HepG2 (cell line): Measurements from ENCODE around the gene SLC1A4. TPM values are rescaled to one million over a fixed set of nuclear protein-coding genes. Genes with fewer than 3 reads are reported as not detected.

Experiments
- AHR ChIP-seq: IDR thresholded peaks from 2 replicates; pipeline ENCODE4 v1.6.1; 2018; ENCODE audit warnings: missing genetic modification reagents, missing compliant biosample characterization
- ARNT2 ChIP-seq: sonication (generic); formaldehyde crosslinking; IDR thresholded peaks from 2 replicates; pipeline ENCODE4 v1.8.0; 2022; ENCODE audit warnings: mild to moderate bottlenecking, low read depth, missing genetic modification reagents, moderate library complexity
- BATF2 ChIP-seq: sonication (generic); formaldehyde crosslinking; IDR thresholded peaks from 2 replicates; pipeline ENCODE4 v1.8.0; 2022; ENCODE audit warnings: mild to moderate bottlenecking, missing genetic modification reagents, moderate library complexity
- FOXC1 ChIP-seq: sonication (generic); formaldehyde crosslinking; IDR thresholded peaks from 2 replicates; pipeline ENCODE4 v1.8.0; 2022; ENCODE audit warnings: mild to moderate bottlenecking, missing genetic modification reagents, borderline replicate concordance
- GATAD2A ChIP-seq: IDR thresholded peaks from 2 replicates; pipeline ENCODE4 v1.6.1; 2016
- HOMEZ ChIP-seq: IDR thresholded peaks from 2 replicates; pipeline ENCODE4 v1.6.1; 2016; ENCODE audit warnings: low read depth
- KMT2A ChIP-seq: sonication (generic); formaldehyde crosslinking; IDR thresholded peaks from 2 replicates; pipeline ENCODE4 v1.4.0; 2020; ENCODE audit warnings: missing genetic modification reagents
- MED1 ChIP-seq: sonication (generic); formaldehyde crosslinking; IDR thresholded peaks from 2 replicates; pipeline ENCODE4 v1.4.0; 2020; ENCODE audit warnings: missing genetic modification reagents
- SNAI1 ChIP-seq: sonication (generic); formaldehyde crosslinking; IDR thresholded peaks from 2 replicates; pipeline ENCODE4 v1.5.0; 2020; ENCODE audit warnings: mild to moderate bottlenecking, missing genetic modification reagents, borderline replicate concordance
- SNAPC2 ChIP-seq: sonication (generic); formaldehyde crosslinking; IDR thresholded peaks from 2 replicates; pipeline ENCODE4 v1.8.1; 2022; ENCODE audit warnings: mild to moderate bottlenecking, missing genetic modification reagents
- TOPORS ChIP-seq: sonication (generic); formaldehyde crosslinking; IDR thresholded peaks from 2 replicates; pipeline ENCODE4 v1.8.0; 2023; ENCODE audit warnings: mild to moderate bottlenecking, missing genetic modification reagents
- ZNF724P ChIP-seq: sonication (generic); formaldehyde crosslinking; IDR thresholded peaks from 2 replicates; pipeline ENCODE4 v1.8.0; 2022; ENCODE audit warnings: missing genetic modification reagents, borderline replicate concordance
- ZNF75D ChIP-seq: sonication (generic); formaldehyde crosslinking; IDR thresholded peaks from 2 replicates; pipeline ENCODE4 v1.8.1; 2023; ENCODE audit warnings: missing genetic modification reagents, mild to moderate bottlenecking, borderline replicate concordance
- ZNF772 ChIP-seq: sonication (generic); formaldehyde crosslinking; IDR thresholded peaks from 2 replicates; pipeline ENCODE4 v1.5.0; 2020; ENCODE audit warnings: mild to moderate bottlenecking, missing genetic modification reagents
- ZNF883 ChIP-seq: sonication (generic); formaldehyde crosslinking; IDR thresholded peaks from 2 replicates; pipeline ENCODE4 v1.5.1; 2020; ENCODE audit warnings: mild to moderate bottlenecking, missing genetic modification reagents; ENCODE audit errors: not compliant biosample characterization
- ZZZ3 ChIP-seq: sonication (generic); formaldehyde crosslinking; IDR thresholded peaks from 2 replicates; pipeline ENCODE4 v1.4.0; 2020; ENCODE audit warnings: missing genetic modification reagents, mild to moderate bottlenecking, borderline replicate concordance
- polyA plus RNA-seq, 8 experiments: library from polyadenylated mRNA; depleted of rRNA in 3 of 8; stranded (reverse) in 7 of 8; unstranded in 1 of 8; fragments of >200 nt; fragmentation: Illumina TruSeq in 4 of 8; extraction: Trizol in 4 of 8; gene quantifications; 2 replicates each; pipeline versions ENCODE4 v1.2.1 to v1.2.3, GENCODE V29; 2011 to 2016; ENCODE audit warnings: low read depth in 4 of 8, missing spikeins in 1 of 8, mixed read lengths in 1 of 8; ENCODE audit not compliant: insufficient read depth in 1 of 8
- total RNA-seq, 5 experiments: library from RNA; depleted of rRNA; stranded (reverse); fragments of >200 nt; fragmentation: Illumina TruSeq; extraction: Trizol; gene quantifications; 2 replicates each; pipeline ENCODE4 v1.2.3, GENCODE V29; 2016; ENCODE audit warnings: low read depth in 1 of 5
- TF ChIP-seq, protein P1 (sequence below): sonication (generic); formaldehyde crosslinking; IDR thresholded peaks from 2 replicates; pipeline ENCODE4 v1.5.0; 2020; ENCODE audit warnings: missing genetic modification reagents, mild to moderate bottlenecking, borderline replicate concordance
- TF ChIP-seq, protein P2 (sequence below): sonication (generic); formaldehyde crosslinking; IDR thresholded peaks from 2 replicates; pipeline ENCODE4 v1.5.1; 2020; ENCODE audit warnings: mild to moderate bottlenecking, missing genetic modification reagents, borderline replicate concordance

SLC1A4 gene
- total and polyA plus RNA-seq, 2 of the 13 experiments (the other 11 are each of a cell fraction or from before 2014, with no cell fraction given), result 21.0 to 39.6 TPM

DNA sequence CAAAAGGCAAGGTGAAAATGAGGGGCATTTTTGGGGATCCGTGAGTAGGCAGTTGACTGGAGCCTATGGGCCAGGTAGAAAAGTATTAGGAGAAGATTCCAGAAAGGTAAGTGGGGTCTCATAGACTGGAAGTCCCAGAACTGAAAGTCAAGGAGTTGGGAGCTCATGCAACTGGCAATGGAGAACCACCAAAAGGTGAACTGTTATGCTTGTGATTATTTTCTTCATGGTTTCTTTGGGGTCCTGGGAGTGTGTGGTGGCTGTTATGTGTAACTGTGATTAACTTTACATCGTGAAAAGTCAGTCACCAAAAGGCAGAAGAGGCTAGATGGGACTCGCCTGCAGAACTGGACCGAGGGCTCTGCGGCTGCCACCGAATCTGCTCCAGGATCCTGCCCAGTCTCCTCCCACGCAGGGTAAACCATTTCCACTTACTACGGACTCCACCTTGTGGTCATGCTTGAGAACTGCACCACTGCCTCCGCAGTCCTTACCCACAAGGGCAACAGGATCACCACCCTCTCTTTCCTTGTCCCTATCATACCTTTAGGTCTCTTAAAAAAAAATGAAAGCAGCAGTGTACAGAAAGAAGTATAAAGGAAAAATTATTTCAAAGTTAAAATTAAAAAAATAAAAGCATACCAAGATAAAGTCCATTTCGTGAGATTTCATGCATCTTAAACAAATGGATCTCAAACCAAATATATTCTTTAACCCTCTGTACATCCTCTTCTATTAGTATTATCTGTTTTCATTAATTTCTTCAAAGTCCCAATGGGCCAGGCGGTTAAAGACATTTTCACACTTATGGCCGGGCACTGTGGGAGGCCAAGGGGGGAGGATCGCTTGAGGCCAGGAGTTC lies 51.4 kb downstream of the SLC1A4 start (continued):
- TF ChIP-seq ZZZ3 (no peak), FOXC1 (CRISPR knock-in tag) (0 out of 2 replicates have a peak, but pooled peaks have one; percentile 43), BATF2 (CRISPR knock-in tag) (no peak), MED1 (no peak), ZNF724P (CRISPR knock-in tag) (no peak), ARNT2 (peak; percentile 34; the same call in 1 of the 2 replicates), HOMEZ (CRISPR knock-in tag) (peak; percentile 80), KMT2A (CRISPR knock-in tag) (peak; percentile 68; the same call in 1 of the 2 replicates), TOPORS (CRISPR knock-in tag) (no peak), ZNF772 (CRISPR knock-in tag) (no peak), SNAPC2 (CRISPR knock-in tag) (no peak), ZNF75D (CRISPR knock-in tag) (no peak), ZNF883 (CRISPR knock-in tag) (no peak), SNAI1 (CRISPR knock-in tag) (no peak), GATAD2A (CRISPR knock-in tag) (peak; percentile 68), AHR (CRISPR knock-in tag) (0 out of 2 replicates have a peak, but pooled peaks have one; percentile 64)
- TF ChIP-seq, protein P1, sequence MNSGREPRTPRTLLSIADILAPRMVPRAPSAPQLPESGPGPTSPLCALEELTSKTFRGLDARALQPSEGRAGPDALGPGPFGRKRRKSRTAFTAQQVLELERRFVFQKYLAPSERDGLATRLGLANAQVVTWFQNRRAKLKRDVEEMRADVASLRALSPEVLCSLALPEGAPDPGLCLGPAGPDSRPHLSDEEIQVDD, result no peak
- TF ChIP-seq, protein P2, sequence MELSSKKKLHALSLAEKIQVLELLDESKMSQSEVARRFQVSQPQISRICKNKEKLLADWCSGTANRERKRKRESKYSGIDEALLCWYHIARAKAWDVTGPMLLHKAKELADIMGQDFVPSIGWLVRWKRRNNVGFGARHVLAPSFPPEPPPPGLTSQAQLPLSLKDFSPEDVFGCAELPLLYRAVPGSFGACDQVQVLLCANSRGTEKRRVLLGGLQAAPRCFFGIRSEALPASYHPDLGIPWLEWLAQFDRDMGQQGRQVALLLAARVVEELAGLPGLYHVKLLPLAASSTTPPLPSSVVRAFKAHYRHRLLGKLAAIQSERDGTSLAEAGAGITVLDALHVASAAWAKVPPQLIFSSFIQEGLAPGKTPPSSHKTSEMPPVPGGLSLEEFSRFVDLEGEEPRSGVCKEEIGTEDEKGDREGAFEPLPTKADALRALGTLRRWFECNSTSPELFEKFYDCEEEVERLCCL (CRISPR knock-in tag), result no peak
